ENCODE results near the gene BTD. TPM values are rescaled to one million over a fixed set of nuclear protein-coding genes. Genes with fewer than 3 reads are reported as not detected.

Gene BTD
- total and polyA plus RNA-seq, 2 experiments from 2014 or later: 17.8 to 20.0 TPM

DNA sequence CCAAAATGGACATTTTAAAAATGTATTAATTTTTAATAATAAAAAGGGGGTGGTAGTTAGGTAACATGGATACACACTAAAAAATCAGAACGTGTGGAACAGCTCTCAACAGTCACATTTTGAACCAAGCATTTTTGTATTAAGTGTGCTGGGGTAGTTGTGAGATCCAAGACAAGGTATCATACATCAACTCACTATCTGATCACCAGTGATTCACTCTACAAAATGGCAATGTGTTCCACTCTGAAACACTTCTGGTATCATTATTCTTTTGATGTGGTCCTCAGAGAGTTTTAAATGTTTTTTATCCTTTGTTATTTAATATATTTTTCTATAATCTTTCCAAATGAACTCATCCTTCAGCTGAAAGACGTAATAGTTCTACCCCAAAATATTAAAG lies 5.6 kb upstream of the BTD start:
- DNase-seq (ENCODE audit: low spot score): no peak
- peaks cover 6% of the 10 kb centered on the region; the same call in 1 of the 3 replicates for H3K9me3 Mint-ChIP-seq
- no peak for TF ChIP-seq CREB1 (CRISPR knock-in tag; IDR thresholded peaks at IDR 0.05; ENCODE audit: low read depth)
- TF ChIP-seq, protein P1, sequence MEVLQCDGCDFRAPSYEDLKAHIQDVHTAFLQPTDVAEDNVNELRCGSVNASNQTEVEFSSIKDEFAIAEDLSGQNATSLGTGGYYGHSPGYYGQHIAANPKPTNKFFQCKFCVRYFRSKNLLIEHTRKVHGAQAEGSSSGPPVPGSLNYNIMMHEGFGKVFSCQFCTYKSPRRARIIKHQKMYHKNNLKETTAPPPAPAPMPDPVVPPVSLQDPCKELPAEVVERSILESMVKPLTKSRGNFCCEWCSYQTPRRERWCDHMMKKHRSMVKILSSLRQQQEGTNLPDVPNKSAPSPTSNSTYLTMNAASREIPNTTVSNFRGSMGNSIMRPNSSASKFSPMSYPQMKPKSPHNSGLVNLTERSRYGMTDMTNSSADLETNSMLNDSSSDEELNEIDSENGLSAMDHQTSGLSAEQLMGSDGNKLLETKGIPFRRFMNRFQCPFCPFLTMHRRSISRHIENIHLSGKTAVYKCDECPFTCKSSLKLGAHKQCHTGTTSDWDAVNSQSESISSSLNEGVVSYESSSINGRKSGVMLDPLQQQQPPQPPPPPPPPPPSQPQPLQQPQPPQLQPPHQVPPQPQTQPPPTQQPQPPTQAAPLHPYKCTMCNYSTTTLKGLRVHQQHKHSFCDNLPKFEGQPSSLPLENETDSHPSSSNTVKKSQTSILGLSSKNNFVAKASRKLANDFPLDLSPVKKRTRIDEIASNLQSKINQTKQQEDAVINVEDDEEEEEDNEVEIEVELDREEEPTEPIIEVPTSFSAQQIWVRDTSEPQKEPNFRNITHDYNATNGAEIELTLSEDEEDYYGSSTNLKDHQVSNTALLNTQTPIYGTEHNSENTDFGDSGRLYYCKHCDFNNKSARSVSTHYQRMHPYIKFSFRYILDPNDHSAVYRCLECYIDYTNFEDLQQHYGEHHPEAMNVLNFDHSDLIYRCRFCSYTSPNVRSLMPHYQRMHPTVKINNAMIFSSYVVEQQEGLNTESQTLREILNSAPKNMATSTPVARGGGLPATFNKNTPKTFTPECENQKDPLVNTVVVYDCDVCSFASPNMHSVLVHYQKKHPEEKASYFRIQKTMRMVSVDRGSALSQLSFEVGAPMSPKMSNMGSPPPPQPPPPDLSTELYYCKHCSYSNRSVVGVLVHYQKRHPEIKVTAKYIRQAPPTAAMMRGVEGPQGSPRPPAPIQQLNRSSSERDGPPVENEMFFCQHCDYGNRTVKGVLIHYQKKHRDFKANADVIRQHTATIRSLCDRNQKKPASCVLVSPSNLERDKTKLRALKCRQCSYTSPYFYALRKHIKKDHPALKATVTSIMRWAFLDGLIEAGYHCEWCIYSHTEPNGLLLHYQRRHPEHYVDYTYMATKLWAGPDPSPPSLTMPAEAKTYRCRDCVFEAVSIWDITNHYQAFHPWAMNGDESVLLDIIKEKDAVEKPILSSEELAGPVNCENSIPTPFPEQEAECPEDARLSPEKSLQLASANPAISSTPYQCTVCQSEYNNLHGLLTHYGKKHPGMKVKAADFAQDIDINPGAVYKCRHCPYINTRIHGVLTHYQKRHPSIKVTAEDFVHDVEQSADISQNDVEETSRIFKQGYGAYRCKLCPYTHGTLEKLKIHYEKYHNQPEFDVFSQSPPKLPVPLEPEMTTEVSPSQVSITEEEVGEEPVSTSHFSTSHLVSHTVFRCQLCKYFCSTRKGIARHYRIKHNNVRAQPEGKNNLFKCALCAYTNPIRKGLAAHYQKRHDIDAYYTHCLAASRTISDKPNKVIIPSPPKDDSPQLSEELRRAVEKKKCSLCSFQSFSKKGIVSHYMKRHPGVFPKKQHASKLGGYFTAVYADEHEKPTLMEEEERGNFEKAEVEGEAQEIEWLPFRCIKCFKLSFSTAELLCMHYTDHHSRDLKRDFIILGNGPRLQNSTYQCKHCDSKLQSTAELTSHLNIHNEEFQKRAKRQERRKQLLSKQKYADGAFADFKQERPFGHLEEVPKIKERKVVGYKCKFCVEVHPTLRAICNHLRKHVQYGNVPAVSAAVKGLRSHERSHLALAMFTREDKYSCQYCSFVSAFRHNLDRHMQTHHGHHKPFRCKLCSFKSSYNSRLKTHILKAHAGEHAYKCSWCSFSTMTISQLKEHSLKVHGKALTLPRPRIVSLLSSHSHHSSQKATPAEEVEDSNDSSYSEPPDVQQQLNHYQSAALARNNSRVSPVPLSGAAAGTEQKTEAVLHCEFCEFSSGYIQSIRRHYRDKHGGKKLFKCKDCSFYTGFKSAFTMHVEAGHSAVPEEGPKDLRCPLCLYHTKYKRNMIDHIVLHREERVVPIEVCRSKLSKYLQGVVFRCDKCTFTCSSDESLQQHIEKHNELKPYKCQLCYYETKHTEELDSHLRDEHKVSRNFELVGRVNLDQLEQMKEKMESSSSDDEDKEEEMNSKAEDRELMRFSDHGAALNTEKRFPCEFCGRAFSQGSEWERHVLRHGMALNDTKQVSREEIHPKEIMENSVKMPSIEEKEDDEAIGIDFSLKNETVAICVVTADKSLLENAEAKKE (CRISPR knock-in tag; IDR thresholded peaks at IDR 0.05): no peak
- TF ChIP-seq, protein P2, sequence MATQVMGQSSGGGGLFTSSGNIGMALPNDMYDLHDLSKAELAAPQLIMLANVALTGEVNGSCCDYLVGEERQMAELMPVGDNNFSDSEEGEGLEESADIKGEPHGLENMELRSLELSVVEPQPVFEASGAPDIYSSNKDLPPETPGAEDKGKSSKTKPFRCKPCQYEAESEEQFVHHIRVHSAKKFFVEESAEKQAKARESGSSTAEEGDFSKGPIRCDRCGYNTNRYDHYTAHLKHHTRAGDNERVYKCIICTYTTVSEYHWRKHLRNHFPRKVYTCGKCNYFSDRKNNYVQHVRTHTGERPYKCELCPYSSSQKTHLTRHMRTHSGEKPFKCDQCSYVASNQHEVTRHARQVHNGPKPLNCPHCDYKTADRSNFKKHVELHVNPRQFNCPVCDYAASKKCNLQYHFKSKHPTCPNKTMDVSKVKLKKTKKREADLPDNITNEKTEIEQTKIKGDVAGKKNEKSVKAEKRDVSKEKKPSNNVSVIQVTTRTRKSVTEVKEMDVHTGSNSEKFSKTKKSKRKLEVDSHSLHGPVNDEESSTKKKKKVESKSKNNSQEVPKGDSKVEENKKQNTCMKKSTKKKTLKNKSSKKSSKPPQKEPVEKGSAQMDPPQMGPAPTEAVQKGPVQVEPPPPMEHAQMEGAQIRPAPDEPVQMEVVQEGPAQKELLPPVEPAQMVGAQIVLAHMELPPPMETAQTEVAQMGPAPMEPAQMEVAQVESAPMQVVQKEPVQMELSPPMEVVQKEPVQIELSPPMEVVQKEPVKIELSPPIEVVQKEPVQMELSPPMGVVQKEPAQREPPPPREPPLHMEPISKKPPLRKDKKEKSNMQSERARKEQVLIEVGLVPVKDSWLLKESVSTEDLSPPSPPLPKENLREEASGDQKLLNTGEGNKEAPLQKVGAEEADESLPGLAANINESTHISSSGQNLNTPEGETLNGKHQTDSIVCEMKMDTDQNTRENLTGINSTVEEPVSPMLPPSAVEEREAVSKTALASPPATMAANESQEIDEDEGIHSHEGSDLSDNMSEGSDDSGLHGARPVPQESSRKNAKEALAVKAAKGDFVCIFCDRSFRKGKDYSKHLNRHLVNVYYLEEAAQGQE (IDR thresholded peaks at IDR 0.05; ENCODE audit: unreplicated experiment): no peak
- no peak for TF ChIP-seq ZNF331 (CRISPR knock-in tag; IDR thresholded peaks at IDR 0.05; ENCODE audit: low read depth)
- TF ChIP-seq ZNF114 (CRISPR knock-in tag; IDR thresholded peaks at IDR 0.05): no peak
- no peak for TF ChIP-seq JUNB (IDR thresholded peaks at IDR 0.05; ENCODE audit: unreplicated experiment)
- TF ChIP-seq EZH2phosphoT487 (IDR thresholded peaks at IDR 0.05; ENCODE audit: unreplicated experiment): no peak
- TF ChIP-seq EZH2 (IDR thresholded peaks at IDR 0.05; ENCODE audit: low read depth, unreplicated experiment): no peak
- peaks cover 6% of the 10 kb centered on the region for H3K4me1 Mint-ChIP-seq
- H3K4me3 Mint-ChIP-seq: no peak overlapping the region
- peaks cover 53% of the 10 kb centered on the region for H3K36me3 Mint-ChIP-seq (ENCODE audit: low read depth)
- H3K27me3 Mint-ChIP-seq (ENCODE audit: insufficient read depth, low read depth, poor library complexity): peaks cover 8% of the 10 kb centered on the region
- no peak overlapping the region for H2AFZ ChIP-seq
- no peaks in the 10 kb centered on the region; the same call in 1 of the 2 replicates for H3K4me1 ChIP-seq (ENCODE audit: insufficient read depth)
- H3K9me2 ChIP-seq (ENCODE audit: insufficient read depth): no peaks in the 10 kb centered on the region
- no peak for ATAC-seq
- H3K4me2 ChIP-seq: no peak overlapping the region
- H3K79me2 ChIP-seq (replicated peaks; ENCODE audit: insufficient read depth): peaks cover 16% of the 10 kb centered on the region
- H3K27ac ChIP-seq (ENCODE audit: low read depth): no peak overlapping the region
- no peaks in the 10 kb centered on the region for H3K27me3 ChIP-seq (ENCODE audit: insufficient read depth)
- no peak overlapping the region for H3K4me3 ChIP-seq
- H4K20me1 ChIP-seq (replicated peaks; ENCODE audit: insufficient read depth): no peaks in the 10 kb centered on the region
- peaks cover 41% of the 10 kb centered on the region for H3K36me3 ChIP-seq (ENCODE audit: insufficient read depth)
- peaks cover 13% of the 10 kb centered on the region for H3F3A ChIP-seq (replicated peaks; ENCODE audit: low read depth)
- no peak overlapping the region for H3K27ac Mint-ChIP-seq
